ENCODE results near the gene GPRC5C.

GRCh38 chr17:74481621-74482020 is 49.7 kb downstream of the GPRC5C start:
- TF ChIP-seq, protein P1, sequence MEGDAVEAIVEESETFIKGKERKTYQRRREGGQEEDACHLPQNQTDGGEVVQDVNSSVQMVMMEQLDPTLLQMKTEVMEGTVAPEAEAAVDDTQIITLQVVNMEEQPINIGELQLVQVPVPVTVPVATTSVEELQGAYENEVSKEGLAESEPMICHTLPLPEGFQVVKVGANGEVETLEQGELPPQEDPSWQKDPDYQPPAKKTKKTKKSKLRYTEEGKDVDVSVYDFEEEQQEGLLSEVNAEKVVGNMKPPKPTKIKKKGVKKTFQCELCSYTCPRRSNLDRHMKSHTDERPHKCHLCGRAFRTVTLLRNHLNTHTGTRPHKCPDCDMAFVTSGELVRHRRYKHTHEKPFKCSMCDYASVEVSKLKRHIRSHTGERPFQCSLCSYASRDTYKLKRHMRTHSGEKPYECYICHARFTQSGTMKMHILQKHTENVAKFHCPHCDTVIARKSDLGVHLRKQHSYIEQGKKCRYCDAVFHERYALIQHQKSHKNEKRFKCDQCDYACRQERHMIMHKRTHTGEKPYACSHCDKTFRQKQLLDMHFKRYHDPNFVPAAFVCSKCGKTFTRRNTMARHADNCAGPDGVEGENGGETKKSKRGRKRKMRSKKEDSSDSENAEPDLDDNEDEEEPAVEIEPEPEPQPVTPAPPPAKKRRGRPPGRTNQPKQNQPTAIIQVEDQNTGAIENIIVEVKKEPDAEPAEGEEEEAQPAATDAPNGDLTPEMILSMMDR (IDR thresholded peaks at IDR 0.05) = no peak
- TF ChIP-seq POLR2A (IDR thresholded peaks at IDR 0.05) = no peak
